A673 (cell line): ENCODE measurements around the gene ST6GALNAC6.

ENCODE experiments used
- CTCF ChIP-seq: fragments of 300-800, 200-600 bp; sonication (generic); conservative IDR thresholded peaks from 2 replicates; pipeline ENCODE4 v1.5.1; 2017; ENCODE audit warnings: low read depth, mild to moderate bottlenecking, antibody characterized with exemption, low read length, moderate library complexity, mixed read lengths
- EZH2 ChIP-seq: fragments of 200-600 bp; sonication (generic); IDR thresholded peaks from 2 replicates; pipeline ENCODE4 v1.6.1; 2017; ENCODE audit warnings: borderline replicate concordance, low read depth, mild to moderate bottlenecking, mixed read lengths, antibody characterized with exemption, low read length; ENCODE audit not compliant: poor library complexity, severe bottlenecking

- TF ChIP-seq CTCF (no peak), EZH2 (no peak)
Measured at GRCh38 chr9:127887792-127888191, 11.6 kb downstream of the ST6GALNAC6 start.
